Spleen (tissue), 7 donors: ENCODE data around the gene SNRNP25.
A peak's percentile ranks its signal among the peaks of the same experiment; 100 is the strongest.

Experiments
- POLR2A ChIP-seq, 3 donors: fragments of 450-650 bp; IDR thresholded peaks; one replicate each; pipeline ENCODE4 v1.5.1; 2017; ENCODE audit warnings: antibody characterized with exemption in 3 of 3, mild to moderate bottlenecking in 1 of 3
- POLR2AphosphoS5 ChIP-seq, 3 donors: sonication (generic); formaldehyde crosslinking; IDR thresholded peaks; one replicate each; pipeline ENCODE4 v1.5.1; 2017; ENCODE audit warnings: antibody characterized with exemption in 3 of 3
- TF ChIP-seq, protein P1 (sequence below), 11 experiments: fragments of 200-600 bp in 7 of 11; fragments of 450-650 bp in 4 of 11; sonication (generic) in 4 of 11; IDR thresholded peaks in 8 of 11; conservative IDR thresholded peaks in 3 of 11; 1 replicate in 7 of 11; 2 replicates in 4 of 11; pipeline versions ENCODE4 v1.4.0 to v1.8.0; 2016 to 2021; ENCODE audit warnings: antibody characterized with exemption in 11 of 11, inconsistent platforms in 4 of 11, mild to moderate bottlenecking in 1 of 11
- donor health status: DM: no; HTN: no; CAD: no; lungs with moderate emphysema.
- donor health status: DM: no; HTN: no; CAD: no.
- donor health status: DM: no; HTN: no; CAD: no.

DNA sequence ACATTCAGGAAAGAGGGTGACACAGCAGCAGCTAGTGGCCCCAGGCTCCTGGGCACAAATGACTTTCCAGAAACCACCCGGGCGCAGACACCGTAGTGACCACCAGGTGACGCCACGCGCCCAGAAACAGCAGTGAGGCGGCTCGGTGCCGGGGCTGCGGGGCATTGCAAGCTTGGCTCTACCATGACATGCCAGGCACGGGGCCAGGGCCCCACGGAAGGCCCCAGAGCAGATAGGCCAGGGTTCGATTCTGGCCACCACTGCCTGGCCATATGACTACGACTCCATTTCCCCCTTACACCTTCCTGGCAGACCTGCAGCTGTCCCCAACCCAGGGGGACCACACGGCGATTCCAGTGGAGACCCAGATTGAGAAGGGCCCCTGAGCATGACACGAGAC lies 12.1 kb downstream of the SNRNP25 start:
- TF ChIP-seq, protein P1, sequence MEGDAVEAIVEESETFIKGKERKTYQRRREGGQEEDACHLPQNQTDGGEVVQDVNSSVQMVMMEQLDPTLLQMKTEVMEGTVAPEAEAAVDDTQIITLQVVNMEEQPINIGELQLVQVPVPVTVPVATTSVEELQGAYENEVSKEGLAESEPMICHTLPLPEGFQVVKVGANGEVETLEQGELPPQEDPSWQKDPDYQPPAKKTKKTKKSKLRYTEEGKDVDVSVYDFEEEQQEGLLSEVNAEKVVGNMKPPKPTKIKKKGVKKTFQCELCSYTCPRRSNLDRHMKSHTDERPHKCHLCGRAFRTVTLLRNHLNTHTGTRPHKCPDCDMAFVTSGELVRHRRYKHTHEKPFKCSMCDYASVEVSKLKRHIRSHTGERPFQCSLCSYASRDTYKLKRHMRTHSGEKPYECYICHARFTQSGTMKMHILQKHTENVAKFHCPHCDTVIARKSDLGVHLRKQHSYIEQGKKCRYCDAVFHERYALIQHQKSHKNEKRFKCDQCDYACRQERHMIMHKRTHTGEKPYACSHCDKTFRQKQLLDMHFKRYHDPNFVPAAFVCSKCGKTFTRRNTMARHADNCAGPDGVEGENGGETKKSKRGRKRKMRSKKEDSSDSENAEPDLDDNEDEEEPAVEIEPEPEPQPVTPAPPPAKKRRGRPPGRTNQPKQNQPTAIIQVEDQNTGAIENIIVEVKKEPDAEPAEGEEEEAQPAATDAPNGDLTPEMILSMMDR (IDR thresholded peaks at IDR 0.05 in 8 of 11, conservative IDR thresholded peaks at IDR 0.05 in 3 of 11), result peak; percentile 82 to 97 (median 93)
- TF ChIP-seq POLR2A (IDR thresholded peaks at IDR 0.05), result no peak
- TF ChIP-seq POLR2AphosphoS5 (IDR thresholded peaks at IDR 0.05), result peak; percentile 71 to 81 (median 71)
